ENCODE results near the gene TNFRSF14. TPM values are rescaled to one million over a fixed set of nuclear protein-coding genes. Genes with fewer than 3 reads are reported as not detected.

TNFRSF14 gene
- total and polyA plus RNA-seq, 2 of the 13 experiments (the other 11 are each of a cell fraction or from before 2014, with no cell fraction given): 11.9 to 49.9 TPM

- TF ChIP-seq, protein P1, sequence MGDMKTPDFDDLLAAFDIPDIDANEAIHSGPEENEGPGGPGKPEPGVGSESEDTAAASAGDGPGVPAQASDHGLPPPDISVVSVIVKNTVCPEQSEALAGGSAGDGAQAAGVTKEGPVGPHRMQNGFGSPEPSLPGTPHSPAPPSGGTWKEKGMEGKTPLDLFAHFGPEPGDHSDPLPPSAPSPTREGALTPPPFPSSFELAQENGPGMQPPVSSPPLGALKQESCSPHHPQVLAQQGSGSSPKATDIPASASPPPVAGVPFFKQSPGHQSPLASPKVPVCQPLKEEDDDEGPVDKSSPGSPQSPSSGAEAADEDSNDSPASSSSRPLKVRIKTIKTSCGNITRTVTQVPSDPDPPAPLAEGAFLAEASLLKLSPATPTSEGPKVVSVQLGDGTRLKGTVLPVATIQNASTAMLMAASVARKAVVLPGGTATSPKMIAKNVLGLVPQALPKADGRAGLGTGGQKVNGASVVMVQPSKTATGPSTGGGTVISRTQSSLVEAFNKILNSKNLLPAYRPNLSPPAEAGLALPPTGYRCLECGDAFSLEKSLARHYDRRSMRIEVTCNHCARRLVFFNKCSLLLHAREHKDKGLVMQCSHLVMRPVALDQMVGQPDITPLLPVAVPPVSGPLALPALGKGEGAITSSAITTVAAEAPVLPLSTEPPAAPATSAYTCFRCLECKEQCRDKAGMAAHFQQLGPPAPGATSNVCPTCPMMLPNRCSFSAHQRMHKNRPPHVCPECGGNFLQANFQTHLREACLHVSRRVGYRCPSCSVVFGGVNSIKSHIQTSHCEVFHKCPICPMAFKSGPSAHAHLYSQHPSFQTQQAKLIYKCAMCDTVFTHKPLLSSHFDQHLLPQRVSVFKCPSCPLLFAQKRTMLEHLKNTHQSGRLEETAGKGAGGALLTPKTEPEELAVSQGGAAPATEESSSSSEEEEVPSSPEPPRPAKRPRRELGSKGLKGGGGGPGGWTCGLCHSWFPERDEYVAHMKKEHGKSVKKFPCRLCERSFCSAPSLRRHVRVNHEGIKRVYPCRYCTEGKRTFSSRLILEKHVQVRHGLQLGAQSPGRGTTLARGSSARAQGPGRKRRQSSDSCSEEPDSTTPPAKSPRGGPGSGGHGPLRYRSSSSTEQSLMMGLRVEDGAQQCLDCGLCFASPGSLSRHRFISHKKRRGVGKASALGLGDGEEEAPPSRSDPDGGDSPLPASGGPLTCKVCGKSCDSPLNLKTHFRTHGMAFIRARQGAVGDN (CRISPR knock-in tag; IDR thresholded peaks at IDR 0.05): peak; percentile 57
- TF ChIP-seq KAT8 (CRISPR knock-in tag; IDR thresholded peaks at IDR 0.05) (peak; percentile 41; the same call in 1 of the 2 replicates), ZNF143 (CRISPR knock-in tag; IDR thresholded peaks at IDR 0.05) (peak; percentile 23; the same call in 1 of the 2 replicates), HNRNPL (IDR thresholded peaks at IDR 0.05; ENCODE audit: low read depth, low read length) (0 out of 2 replicates have a peak, but pooled peaks have one; percentile 24), RAD21 (CRISPR knock-in tag; IDR thresholded peaks at IDR 0.05) (no peak), NR2F2 (IDR thresholded peaks at IDR 0.05; ENCODE audit: borderline replicate concordance, low read depth) (no peak), HINFP (CRISPR knock-in tag; IDR thresholded peaks at IDR 0.05; ENCODE audit: low read depth) (0 out of 2 replicates have a peak, but pooled peaks have one; percentile 35), SNRNP70 (IDR thresholded peaks at IDR 0.05; ENCODE audit: low read depth, low read length) (no peak), ZFX (CRISPR knock-in tag; IDR thresholded peaks at IDR 0.05; ENCODE audit: low read depth) (peak; percentile 69), MTF2 (CRISPR knock-in tag; IDR thresholded peaks at IDR 0.05; ENCODE audit: borderline replicate concordance) (peak; percentile 85; the same call in 1 of the 2 replicates), POGZ (CRISPR knock-in tag; IDR thresholded peaks at IDR 0.05) (no peak), ZNF501 (CRISPR knock-in tag; IDR thresholded peaks at IDR 0.05) (peak; percentile 52; the same call in 1 of the 2 replicates), SUZ12 (IDR thresholded peaks at IDR 0.05; ENCODE audit: low read depth, low read length) (no peak; the same call in 1 of the 2 replicates), HOXA3 (CRISPR knock-in tag; IDR thresholded peaks at IDR 0.05) (0 out of 2 replicates have a peak, but pooled peaks have one; percentile 14), STAG1 (CRISPR knock-in tag; IDR thresholded peaks at IDR 0.05) (peak; percentile 20; the same call in 1 of the 2 replicates), RBM39 (IDR thresholded peaks at IDR 0.05; ENCODE audit: low read depth, low read length, poor library complexity, severe bottlenecking) (peak; percentile 41), ASH2L (IDR thresholded peaks at IDR 0.05; ENCODE audit: insufficient read length, low read depth, low read length) (no peak), ZNF777 (CRISPR knock-in tag; IDR thresholded peaks at IDR 0.05) (peak; percentile 79), TFDP1 (CRISPR knock-in tag; IDR thresholded peaks at IDR 0.05; ENCODE audit: borderline replicate concordance) (peak; percentile 48; the same call in 1 of the 2 replicates), ZNF724P (CRISPR knock-in tag; IDR thresholded peaks at IDR 0.05; ENCODE audit: borderline replicate concordance) (0 out of 2 replicates have a peak, but pooled peaks have one; percentile 27), TMF1 (CRISPR knock-in tag; IDR thresholded peaks at IDR 0.05; ENCODE audit: low read depth) (no peak), ZSCAN21 (CRISPR knock-in tag; IDR thresholded peaks at IDR 0.05; ENCODE audit: borderline replicate concordance) (0 out of 2 replicates have a peak, but pooled peaks have one; percentile 26), MIER2 (CRISPR knock-in tag; IDR thresholded peaks at IDR 0.05) (no peak)
Observed at GRCh38 chr1:2528966-2529783, 27.0 kb upstream of the TNFRSF14 start (continued).

Measured in HepG2 (cell line).